IgD-negative memory B cell (primary cell): ENCODE results near the gene BAX. TPM values are rescaled to one million over a fixed set of nuclear protein-coding genes. Genes with fewer than 3 reads are reported as not detected.
"Not testable (repeated sequence)": the region's sequence is repeated elsewhere in the genome, so short reads cannot be mapped to it uniquely, and the experiment has no call there.

ENCODE experiments used
- H3K27ac Mint-ChIP-seq, 3 donors: one replicate each; pipeline ENCODE4 v1.8.0; 2020 to 2022; ENCODE audit warnings: mild to moderate bottlenecking in 3 of 3, mixed read lengths in 3 of 3, moderate library complexity in 1 of 3
- H3K27me3 Mint-ChIP-seq: one replicate; pipeline ENCODE4 v1.8.0; 2021; ENCODE audit warnings: mixed read lengths
- H3K36me3 Mint-ChIP-seq: one replicate; pipeline ENCODE4 v1.8.0; 2020; ENCODE audit warnings: mild to moderate bottlenecking, mixed read lengths
- H3K4me1 Mint-ChIP-seq, 3 donors: one replicate each; pipeline ENCODE4 v1.8.0; 2020 to 2022; ENCODE audit warnings: mixed read lengths in 3 of 3, mild to moderate bottlenecking in 1 of 3
- H3K4me3 Mint-ChIP-seq, 4 donors: one replicate each; pipeline ENCODE4 v1.8.0; 2020 to 2022; ENCODE audit warnings: mild to moderate bottlenecking in 4 of 4, mixed read lengths in 4 of 4, moderate library complexity in 3 of 4
- H3K9me3 Mint-ChIP-seq, 3 donors: one replicate each; pipeline ENCODE4 v1.8.0; 2020 to 2021; ENCODE audit warnings: mixed read lengths in 3 of 3, mild to moderate bottlenecking in 1 of 3
- polyA plus RNA-seq: library from polyadenylated mRNA; unstranded; fragments of 300-500 nt; fragmentation: Illumina TruSeq; gene quantifications from one replicate; pipeline ENCODE4 v1.2.3, GENCODE V29; 2021

BAX gene
- polyA plus RNA-seq, 1 donor from 2014 or later, result 101 TPM

- H3K4me3 Mint-ChIP-seq, result peak overlapping the region in 1 of 4 donors; percentile 41
- no peak overlapping the region for H3K27ac Mint-ChIP-seq
- H3K9me3 Mint-ChIP-seq, result no peaks in the 10 kb centered on the region
- peaks cover 0 to 5% (median 4%) of the 10 kb centered on the region in 3 donors for H3K4me1 Mint-ChIP-seq
- no peaks in the 10 kb centered on the region for H3K27me3 Mint-ChIP-seq
- H3K36me3 Mint-ChIP-seq, result peaks cover 5% of the 10 kb centered on the region
Measured at GRCh38 chr19:48922548-48923490, 31.9 kb upstream of the BAX start.

GRCh38 chr19:48925240-48925843, 29.3 kb upstream of the BAX start:
- Mint-ChIP-seq H3K27ac (no peak overlapping the region), H3K9me3 (no peaks in the 10 kb centered on the region), H3K4me3 (no peak overlapping the region), H3K27me3 (no peaks in the 10 kb centered on the region), H3K4me1 (peaks cover 0 to 1% (median 0%) of the 10 kb centered on the region in 3 donors), H3K36me3 (peaks cover 3% of the 10 kb centered on the region)

GRCh38 chr19:48925890-48926289, 28.8 kb upstream of the BAX start:
- H3K4me3 Mint-ChIP-seq, H3K36me3 Mint-ChIP-seq, H3K27me3 Mint-ChIP-seq, H3K27ac Mint-ChIP-seq, H3K9me3 Mint-ChIP-seq, H3K4me1 Mint-ChIP-seq: not testable (repeated sequence)

GRCh38 chr19:48926909-48927308, 27.8 kb upstream of the BAX start:
- no peak overlapping the region for H3K27ac Mint-ChIP-seq
- H3K36me3 Mint-ChIP-seq, result peaks cover 3% of the 10 kb centered on the region
- H3K4me3 Mint-ChIP-seq, result peak overlapping the region in 1 of 4 donors; percentile 31

GRCh38 chr19:48927692-48928091, 27.0 kb upstream of the BAX start:
- not testable (repeated sequence) for H3K4me3 Mint-ChIP-seq, H3K27me3 Mint-ChIP-seq, H3K9me3 Mint-ChIP-seq, H3K27ac Mint-ChIP-seq, H3K4me1 Mint-ChIP-seq, H3K36me3 Mint-ChIP-seq

More at GRCh38 chr19:48926909-48927308, 27.8 kb upstream of the BAX start:
- peaks cover 0 to 1% (median 0%) of the 10 kb centered on the region in 3 donors for H3K4me1 Mint-ChIP-seq
- no peaks in the 10 kb centered on the region for H3K9me3 Mint-ChIP-seq
- no peaks in the 10 kb centered on the region for H3K27me3 Mint-ChIP-seq

DNA sequence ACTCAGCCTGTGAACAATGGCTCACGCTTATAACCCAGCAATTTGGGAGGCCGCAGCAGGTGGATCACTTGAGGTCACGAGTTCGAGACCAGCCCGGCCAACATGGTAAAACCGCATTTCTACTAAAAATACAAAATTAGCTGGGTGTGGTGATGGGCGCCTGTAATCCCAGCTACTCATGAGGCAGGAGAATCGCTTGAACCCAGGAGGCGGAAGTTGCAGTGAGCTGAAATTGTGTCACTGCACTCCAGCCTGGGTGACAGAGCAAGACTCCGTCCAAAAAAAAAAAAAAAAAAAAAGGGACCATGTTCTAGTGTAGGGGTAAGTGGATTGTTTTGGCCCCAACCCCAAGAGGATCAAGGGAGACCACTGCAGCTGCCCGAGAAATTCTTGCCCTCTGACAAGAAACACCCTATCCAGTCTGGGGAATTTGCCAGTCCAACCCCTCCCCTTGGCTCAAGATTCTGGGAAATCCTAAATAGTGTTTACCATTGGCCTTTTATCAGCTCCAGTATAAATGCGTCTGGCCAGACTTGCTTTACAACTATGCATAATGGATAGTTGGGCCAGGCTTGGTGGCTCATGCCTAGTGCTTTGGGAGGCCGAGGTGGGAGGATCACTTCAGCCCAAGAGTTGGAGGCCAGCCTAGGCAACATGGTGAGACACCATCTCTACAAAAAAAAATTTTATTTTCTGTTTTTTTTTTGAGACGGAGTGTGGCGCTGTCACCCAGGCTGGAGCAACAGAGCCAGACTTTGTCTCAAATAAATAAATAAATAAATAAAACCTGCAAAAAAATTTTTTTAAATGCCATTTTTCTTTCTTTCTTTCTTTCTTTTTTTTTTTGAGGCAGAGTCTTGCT, 26.3 kb upstream of the BAX start:
- Mint-ChIP-seq H3K4me1 (peaks cover 3 to 4% (median 3%) of the 10 kb centered on the region in 3 donors), H3K27me3 (peaks cover 5% of the 10 kb centered on the region), H3K9me3 (no peaks in the 10 kb centered on the region), H3K27ac (no peak overlapping the region), H3K36me3 (no peaks in the 10 kb centered on the region), H3K4me3 (no peak overlapping the region)

DNA sequence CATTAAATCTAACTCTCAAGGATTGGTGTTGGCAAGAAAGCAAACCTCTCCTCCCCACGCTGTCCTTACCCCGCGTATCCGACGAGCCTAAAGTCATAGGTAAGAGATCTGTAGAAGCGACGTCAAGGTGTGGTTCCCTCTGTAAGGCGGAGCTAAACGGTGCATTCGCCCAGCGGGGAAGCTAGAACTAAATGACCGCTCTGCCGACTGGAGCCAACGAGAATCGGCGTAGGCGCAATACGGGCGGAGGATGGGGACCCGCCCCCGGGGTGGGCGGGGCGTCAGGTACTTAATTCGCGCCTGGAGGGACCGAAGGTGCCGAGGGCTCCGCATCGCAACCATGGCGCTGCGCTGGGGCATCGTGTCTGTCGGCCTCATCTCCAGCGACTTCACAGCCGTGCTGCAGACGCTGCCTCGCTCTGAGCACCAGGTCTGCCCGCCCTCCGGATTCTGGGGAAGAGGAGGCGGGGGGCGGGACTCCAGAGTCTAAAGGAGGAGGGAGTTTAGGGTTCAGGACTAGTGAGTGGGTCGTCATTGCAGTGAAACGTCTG, 21.2 kb upstream of the BAX start, which contains the start of gene DHDH:
Gene DHDH (plus strand): TSS at position 318 of the 551 bp plus-strand sequence. CDS start 23 bp downstream, at position 341.
- no peaks in the 10 kb centered on the region for H3K36me3 Mint-ChIP-seq
- no peak within 1 kb of the TSS for H3K27ac Mint-ChIP-seq
- H3K4me3 Mint-ChIP-seq, result peak within 1 kb of the TSS; percentile 67 to 94 (median 87)
- H3K9me3 Mint-ChIP-seq, result no peaks in the 10 kb centered on the region
- H3K4me1 Mint-ChIP-seq, result peaks cover 3 to 10% (median 6%) of the 10 kb centered on the region in 3 donors
- peaks cover 7% of the 10 kb centered on the region for H3K27me3 Mint-ChIP-seq

DNA sequence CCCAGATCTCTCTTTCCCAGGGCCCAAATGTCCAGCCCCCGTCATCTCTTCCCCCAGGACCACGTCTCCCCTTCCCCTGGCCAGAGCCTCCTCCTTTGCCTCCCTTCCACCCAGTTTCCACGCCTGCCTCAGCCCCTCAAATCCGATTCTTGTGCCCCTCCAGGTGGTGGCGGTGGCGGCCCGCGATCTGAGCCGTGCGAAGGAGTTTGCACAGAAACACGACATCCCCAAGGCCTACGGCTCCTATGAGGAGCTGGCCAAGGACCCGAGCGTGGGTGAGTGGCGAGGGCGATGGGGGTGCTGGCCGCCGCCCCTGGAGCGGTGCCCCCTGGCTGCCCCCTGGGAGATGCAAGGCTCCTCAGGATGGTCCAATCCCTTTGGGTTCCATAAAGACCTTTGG, 19.8 kb upstream of the BAX start:
- Mint-ChIP-seq H3K4me1 (peaks cover 3 to 10% (median 6%) of the 10 kb centered on the region in 3 donors), H3K4me3 (peak overlapping the region in 1 of 4 donors; percentile 81), H3K9me3 (no peaks in the 10 kb centered on the region), H3K27ac (no peak overlapping the region), H3K27me3 (peaks cover 7% of the 10 kb centered on the region), H3K36me3 (no peaks in the 10 kb centered on the region)

DNA sequence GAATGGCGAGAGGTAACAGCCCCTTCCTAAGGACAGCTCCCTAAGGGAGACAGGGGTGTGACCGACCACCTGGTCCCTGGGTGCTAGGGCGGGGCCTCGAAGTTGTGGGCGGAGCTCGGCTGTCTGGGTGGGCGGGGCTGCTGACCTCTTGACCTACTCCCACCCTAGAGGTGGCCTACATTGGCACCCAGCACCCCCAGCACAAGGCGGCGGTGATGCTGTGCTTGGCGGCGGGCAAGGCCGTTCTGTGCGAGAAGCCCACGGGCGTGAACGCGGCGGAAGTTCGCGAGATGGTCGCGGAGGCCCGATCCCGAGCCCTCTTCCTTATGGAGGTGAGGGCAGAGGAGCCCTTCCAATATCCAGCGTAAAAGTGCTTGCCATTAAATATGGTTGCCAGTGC, 18.8 kb upstream of the BAX start:
- no peaks in the 10 kb centered on the region for H3K9me3 Mint-ChIP-seq
- no peak overlapping the region for H3K27ac Mint-ChIP-seq
- H3K27me3 Mint-ChIP-seq, result peaks cover 7% of the 10 kb centered on the region
- peaks cover 3 to 10% (median 6%) of the 10 kb centered on the region in 3 donors for H3K4me1 Mint-ChIP-seq
- no peaks in the 10 kb centered on the region for H3K36me3 Mint-ChIP-seq
- no peak overlapping the region for H3K4me3 Mint-ChIP-seq

- Mint-ChIP-seq H3K9me3 (no peaks in the 10 kb centered on the region), H3K36me3 (no peaks in the 10 kb centered on the region), H3K27me3 (peaks cover 3% of the 10 kb centered on the region), H3K27ac (no peak overlapping the region), H3K4me1 (peaks cover 2 to 9% (median 4%) of the 10 kb centered on the region in 3 donors), H3K4me3 (no peak overlapping the region)
Measured at GRCh38 chr19:48938256-48938655, 16.4 kb upstream of the BAX start.

GRCh38 chr19:48940902-48941301, 13.8 kb upstream of the BAX start:
- no peaks in the 10 kb centered on the region for H3K27me3 Mint-ChIP-seq
- H3K4me3 Mint-ChIP-seq, result no peak overlapping the region
- H3K9me3 Mint-ChIP-seq, result no peaks in the 10 kb centered on the region
- peaks cover 0 to 2% (median 0%) of the 10 kb centered on the region in 3 donors for H3K4me1 Mint-ChIP-seq
- no peak overlapping the region for H3K27ac Mint-ChIP-seq
- no peaks in the 10 kb centered on the region for H3K36me3 Mint-ChIP-seq

DNA sequence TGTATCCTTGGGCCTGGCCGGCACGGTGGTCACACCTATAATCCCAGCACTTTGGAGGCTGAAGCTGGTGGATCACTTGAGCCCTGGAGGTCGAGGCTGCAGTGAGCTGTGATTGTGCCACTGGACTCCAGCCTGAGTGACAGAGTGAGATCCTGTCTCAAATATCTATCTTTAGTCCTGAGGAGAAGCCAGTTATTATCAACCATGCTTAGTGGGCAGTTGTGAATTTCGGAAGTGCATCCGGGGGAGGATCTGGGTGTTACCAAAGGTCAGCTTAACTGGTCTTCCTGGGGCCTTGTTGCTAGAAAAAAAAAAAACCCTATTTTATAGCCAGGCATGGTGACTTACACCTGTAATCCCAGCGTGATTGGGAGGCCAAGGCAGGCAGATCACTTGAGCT, 11.6 kb upstream of the BAX start:
- Mint-ChIP-seq H3K4me1 (no peaks in the 10 kb centered on the region), H3K9me3 (peaks cover 0 to 3% (median under 1%) of the 10 kb centered on the region in 3 donors), H3K4me3 (no peak overlapping the region), H3K27ac (peak overlapping the region in 1 of 3 donors; percentile 37), H3K36me3 (no peaks in the 10 kb centered on the region), H3K27me3 (no peaks in the 10 kb centered on the region)

DNA sequence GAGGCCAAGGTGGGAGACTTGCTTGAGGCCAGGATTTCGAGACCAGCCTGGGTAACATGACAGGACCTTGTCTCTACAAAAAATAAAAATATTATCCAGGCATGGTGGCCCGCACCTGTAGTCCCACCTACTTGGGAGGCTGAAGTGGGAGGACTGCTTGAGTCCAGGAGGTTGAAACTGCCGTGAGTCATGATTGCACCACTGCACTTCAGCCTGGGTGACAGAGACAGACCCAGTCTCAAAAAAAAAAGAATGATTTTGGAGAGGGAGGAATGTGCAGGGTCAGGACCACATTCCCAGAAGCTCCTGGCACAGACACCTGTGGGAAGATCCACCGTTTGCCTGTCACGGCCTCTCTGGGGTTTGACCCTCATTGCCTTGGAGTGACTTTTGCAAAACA, 9.3 kb upstream of the BAX start:
- Mint-ChIP-seq H3K4me3 (no peak overlapping the region), H3K27me3 (no peaks in the 10 kb centered on the region), H3K4me1 (no peaks in the 10 kb centered on the region), H3K27ac (no peak overlapping the region), H3K9me3 (peaks cover 3 to 4% (median 3%) of the 10 kb centered on the region in 3 donors), H3K36me3 (no peaks in the 10 kb centered on the region)

DNA sequence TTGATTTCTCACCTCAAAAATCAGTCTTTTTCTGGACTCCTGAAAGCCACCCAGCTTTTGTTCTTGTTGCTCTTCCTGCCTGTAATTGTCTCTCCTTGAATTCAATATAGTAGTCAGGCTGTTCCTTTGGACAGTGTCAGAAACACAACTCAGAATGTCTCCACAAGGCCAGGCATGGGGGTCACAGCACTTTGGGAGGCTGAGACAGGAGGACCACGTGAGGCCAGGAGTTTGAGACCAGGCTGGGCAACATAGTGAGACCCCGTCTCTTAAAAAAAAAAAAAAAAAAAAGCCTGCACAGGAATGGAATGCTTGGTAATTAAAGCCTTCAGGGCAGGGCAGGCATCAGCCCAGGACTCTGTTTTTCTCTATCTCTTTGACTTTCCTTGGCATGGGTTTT, 8.9 kb upstream of the BAX start:
- Mint-ChIP-seq H3K4me3 (no peak overlapping the region), H3K4me1 (no peaks in the 10 kb centered on the region), H3K36me3 (no peaks in the 10 kb centered on the region), H3K9me3 (peaks cover 3 to 4% (median 3%) of the 10 kb centered on the region in 3 donors), H3K27me3 (no peaks in the 10 kb centered on the region), H3K27ac (no peak overlapping the region)
